ENCODE measurements around the gene OGA. TPM values are rescaled to one million over a fixed set of nuclear protein-coding genes. Genes with fewer than 3 reads are reported as not detected.

The OGA gene
- total and polyA plus RNA-seq, 9 of the 15 experiments (the other 6 are each of a cell fraction or from before 2014, with no cell fraction given): 13.5 to 73.5 (median 59.5) TPM

- TF ChIP-seq MGA (IDR thresholded peaks at IDR 0.05) (no peak), PHF20 (IDR thresholded peaks at IDR 0.05; ENCODE audit: partially characterized antibody) (no peak), CBX5 (IDR thresholded peaks at IDR 0.05; ENCODE audit: borderline replicate concordance, low read depth) (no peak), GATAD2B (IDR thresholded peaks at IDR 0.05; ENCODE audit: borderline replicate concordance) (no peak), ZBTB12 (CRISPR knock-in tag; IDR thresholded peaks at IDR 0.05) (no peak), HEY1 (CRISPR knock-in tag; IDR thresholded peaks at IDR 0.05; ENCODE audit: borderline replicate concordance) (no peak), TSHZ1 (CRISPR knock-in tag; IDR thresholded peaks at IDR 0.05) (no peak), KDM1A (IDR thresholded peaks at IDR 0.05) (no peak), ZNF224 (CRISPR knock-in tag; IDR thresholded peaks at IDR 0.05) (no peak), CC2D1A (IDR thresholded peaks at IDR 0.05) (peak; percentile 71; the same call in 1 of the 2 replicates)
These were observed 22.7 kb upstream of the OGA start (continued) for GRCh38 chr10:101840741-101841453.

Measured in K562 (cell line).